ENCODE measurements around the gene POLN. TPM values are rescaled to one million over a fixed set of nuclear protein-coding genes. Genes with fewer than 3 reads are reported as not detected.

POLN gene
- total RNA-seq, 1 donor = 4.9 TPM

DNA sequence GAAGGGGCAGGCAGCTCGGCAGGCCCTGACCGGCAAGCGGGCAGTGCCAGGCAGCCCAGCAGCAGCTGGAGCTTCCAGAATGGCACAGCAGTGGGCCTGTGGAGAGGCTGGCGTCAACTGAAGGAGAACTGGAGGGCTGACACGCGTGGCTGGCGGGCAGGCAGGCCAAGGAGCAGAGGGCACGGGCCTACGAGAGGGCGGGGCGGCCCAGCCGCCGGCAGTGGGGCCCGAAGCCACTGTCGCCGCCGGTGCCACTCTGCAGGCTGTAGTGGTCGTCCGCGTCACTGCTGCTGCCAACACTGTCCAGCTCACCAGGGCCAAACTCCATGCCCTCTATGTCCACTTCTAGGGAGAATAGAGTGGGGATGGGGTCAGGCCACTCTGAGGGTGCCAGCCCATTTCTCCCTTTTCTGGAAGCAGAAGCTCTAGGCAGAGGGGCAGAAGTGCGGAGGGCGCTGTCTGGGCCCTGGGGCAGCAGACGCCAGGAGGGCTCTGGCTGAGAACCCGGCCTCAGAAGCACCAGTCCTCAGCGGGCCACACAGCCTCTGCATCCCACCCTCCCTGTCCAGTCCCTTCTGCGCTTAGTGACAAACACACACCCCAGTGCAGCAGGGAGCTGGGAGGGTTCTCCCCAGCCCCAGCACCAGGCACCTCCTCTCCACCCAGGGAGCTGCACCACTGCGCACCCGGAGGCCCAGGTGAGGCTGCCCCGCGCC lies 8.6 kb upstream of the POLN start:
- no peak overlapping the region for H3K4me3 ChIP-seq (ENCODE audit: low read depth, low read length)
- no peak for TF ChIP-seq CTCF (IDR thresholded peaks at IDR 0.05; ENCODE audit: insufficient read depth, low read length)
- DNase-seq (ENCODE audit: low read depth) = no peak

DNA sequence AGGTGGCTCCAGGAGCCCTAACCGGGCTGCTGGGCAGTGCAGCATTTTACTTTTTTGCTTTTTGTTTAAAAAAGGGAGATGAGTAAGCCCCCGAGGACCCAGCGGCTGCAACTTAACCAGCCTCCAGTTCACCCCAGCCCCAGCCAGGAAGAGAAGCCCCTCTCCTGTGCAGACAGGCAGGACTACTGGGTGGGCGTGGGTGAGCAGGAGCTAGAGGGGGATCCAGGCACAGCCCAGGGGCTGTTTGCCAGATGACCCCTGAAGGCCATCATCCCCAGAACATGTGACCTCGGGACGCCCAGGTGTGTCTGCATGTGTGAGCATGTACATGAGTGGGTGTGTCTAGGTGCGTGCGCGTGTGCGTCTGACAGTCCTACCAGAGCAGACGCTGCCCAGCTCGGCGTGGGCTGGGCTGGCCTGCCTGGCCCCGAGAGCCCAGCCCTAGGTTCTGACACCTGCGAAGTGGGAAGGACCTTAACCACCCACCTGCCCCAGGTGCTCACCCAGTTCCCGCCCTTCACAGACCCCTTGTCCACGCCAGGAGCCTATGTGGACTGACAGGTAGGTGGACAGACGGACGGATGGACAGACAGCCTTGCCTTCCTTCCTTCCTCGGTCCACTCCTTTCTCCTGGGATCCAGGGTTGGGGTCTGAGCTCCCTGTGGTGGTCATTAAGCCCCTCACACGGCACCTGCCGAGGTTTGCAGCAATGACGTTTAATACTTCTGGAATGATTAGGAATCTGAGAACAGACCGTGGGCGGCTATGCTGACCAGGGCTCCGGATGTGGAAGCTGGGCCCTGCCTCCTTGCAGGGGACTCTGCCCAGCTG lies 7.8 kb upstream of the POLN start:
- DNase-seq (ENCODE audit: low read depth) = no peak
- no peak overlapping the region for H3K4me3 ChIP-seq (ENCODE audit: low read depth, low read length)
- no peak for TF ChIP-seq CTCF (IDR thresholded peaks at IDR 0.05; ENCODE audit: insufficient read depth, low read length)

DNA sequence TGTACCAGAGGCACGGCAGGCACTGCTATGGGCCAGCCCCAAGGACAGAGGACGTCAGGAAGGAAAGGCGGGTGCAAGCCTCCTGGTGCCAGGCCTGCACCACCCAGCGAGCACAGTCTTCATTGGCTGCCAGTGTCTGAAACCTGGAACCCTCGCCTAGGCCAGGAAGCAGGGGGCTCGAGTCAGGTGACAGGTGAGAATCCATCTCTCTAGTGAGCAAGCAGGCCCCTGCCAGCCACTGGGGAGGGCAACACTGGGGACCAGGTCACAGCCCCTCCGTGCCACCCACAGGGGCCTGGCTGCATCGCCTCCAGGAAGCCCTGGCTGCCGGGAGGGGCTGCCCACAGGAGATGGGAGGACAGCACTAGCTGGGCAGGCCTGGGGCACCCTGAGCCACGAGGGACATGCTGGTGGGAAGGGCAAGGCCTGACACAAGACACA lies 6.9 kb upstream of the POLN start:
- H3K4me3 ChIP-seq (ENCODE audit: low read depth, low read length) = no peak overlapping the region

DNA sequence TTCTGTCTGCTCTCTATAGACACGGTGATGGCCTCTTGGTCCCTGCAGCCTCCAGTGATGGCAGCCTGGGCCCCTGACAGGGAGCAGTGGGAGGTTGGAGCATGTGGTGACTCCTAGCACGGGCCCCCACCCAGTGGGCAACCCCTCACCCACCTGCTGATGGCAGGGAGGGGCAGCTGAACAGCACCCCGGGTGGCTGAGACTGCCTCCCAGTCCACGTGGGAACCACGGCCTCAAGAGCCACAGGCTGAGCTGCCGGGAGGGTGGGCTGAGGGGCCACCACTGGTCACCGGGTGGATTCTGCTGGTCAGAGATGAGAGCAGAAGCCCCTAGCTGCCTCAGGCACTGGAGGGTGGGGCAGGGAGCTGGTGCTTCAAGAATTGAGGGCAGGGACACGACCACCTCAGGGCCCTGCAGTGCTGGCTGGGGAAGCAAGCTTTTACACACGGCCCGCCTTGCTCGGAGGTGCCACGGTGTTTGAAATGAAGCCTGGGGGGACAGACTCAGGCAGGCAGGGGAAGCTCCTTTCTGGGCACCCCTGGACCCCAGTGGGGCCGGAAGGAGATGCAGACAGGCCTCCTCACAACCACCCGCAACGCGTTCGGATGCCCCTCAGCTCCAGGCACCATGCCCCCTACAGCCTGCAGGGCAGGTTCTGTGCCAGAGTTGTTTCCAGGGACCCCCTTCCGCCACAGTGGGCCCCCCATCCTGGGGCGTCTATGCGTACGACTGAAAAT lies 6.3 kb upstream of the POLN start:
- TF ChIP-seq CTCF (IDR thresholded peaks at IDR 0.05; ENCODE audit: insufficient read depth, low read length) = no peak
- no peak for DNase-seq (ENCODE audit: low read depth)
- H3K4me3 ChIP-seq (ENCODE audit: low read depth, low read length) = no peak overlapping the region

More for the DNA sequence above, 6.9 kb upstream of the POLN start:
- DNase-seq (ENCODE audit: low read depth) = no peak
- TF ChIP-seq CTCF (IDR thresholded peaks at IDR 0.05; ENCODE audit: insufficient read depth, low read length) = no peak

DNA sequence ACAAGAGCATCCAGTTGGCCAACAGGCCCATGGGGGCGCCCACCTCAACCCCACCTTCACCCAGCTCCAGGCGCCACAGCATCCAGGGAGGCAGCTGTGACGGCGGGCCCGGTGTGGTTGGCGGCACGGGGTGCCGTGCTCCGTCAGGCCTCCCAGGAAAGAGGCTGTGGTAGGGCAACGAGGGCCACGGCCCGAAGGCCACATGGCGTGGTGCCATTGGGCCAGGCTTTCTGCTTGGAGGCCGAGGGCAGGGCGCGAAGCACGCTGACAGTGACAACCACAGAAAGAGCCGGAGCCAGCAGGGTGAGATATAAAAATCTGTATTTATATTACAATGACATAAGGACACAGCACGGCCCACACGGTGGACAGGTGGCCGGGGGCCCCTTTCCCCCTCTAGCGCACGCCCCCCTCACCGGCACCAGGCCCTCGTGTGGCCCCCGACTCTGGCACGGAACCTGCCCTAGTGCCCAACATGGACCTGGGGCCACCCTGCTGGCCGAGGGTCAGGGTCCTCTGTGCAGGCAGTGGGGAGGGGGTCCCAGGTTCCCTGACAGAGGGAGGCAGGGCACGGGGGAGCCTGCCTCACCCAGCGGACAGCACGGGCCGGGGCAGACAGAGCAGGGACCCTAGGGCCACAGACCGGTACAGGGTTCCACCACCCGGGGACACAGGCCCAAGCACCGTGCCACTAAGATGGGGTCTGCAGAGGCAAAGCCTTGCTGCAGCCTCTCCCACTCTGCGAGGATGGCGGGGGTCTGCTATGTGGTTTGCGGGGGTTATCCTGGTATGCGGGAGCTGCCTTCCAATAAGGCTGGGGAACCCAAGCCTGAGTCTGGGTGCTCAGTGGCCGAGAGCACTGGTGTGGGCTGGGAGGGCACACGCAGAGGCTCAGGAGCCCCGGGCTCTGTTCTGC lies 5.5 kb upstream of the POLN start:
- TF ChIP-seq CTCF (IDR thresholded peaks at IDR 0.05; ENCODE audit: insufficient read depth, low read length) = no peak
- DNase-seq (ENCODE audit: low read depth) = no peak

More for the DNA sequence above, 5.5 kb upstream of the POLN start:
- H3K4me3 ChIP-seq (ENCODE audit: low read depth, low read length) = no peak overlapping the region
